OCI-LY3 (cell line): ENCODE data around the gene PRM3.

Experiments
- H2AFZ ChIP-seq: fragments of 200-600, 300-600 bp; shearing (Covaris generic); 2 replicates; pipeline ENCODE4 v1.6.0; 2014; ENCODE audit warnings: antibody characterized with exemption, low read depth, low read length
- H3K27ac ChIP-seq: fragments of 200-600, 300-600 bp; sonication (generic); 2 replicates; pipeline ENCODE4 v1.5.1; 2014; ENCODE audit warnings: mild to moderate bottlenecking, low read length, moderate library complexity, mixed read lengths
- H3K27me3 ChIP-seq: fragments of 200-600, 300-600 bp; sonication (generic); 2 replicates; pipeline ENCODE4 v1.6.1; 2014; ENCODE audit warnings: low read depth, low read length, mixed read lengths
- H3K36me3 ChIP-seq: fragments of 200-600, 300-600 bp; sonication (generic); replicated peaks from 2 replicates; pipeline ENCODE3; 2014; ENCODE audit warnings: low read depth, low read length, mixed read lengths
- H3K4me1 ChIP-seq: fragments of 300-600, 200-600 bp; sonication (generic); 2 replicates; pipeline ENCODE4 v1.6.1; 2014; ENCODE audit warnings: low read length, mixed read lengths
- H3K4me2 ChIP-seq: fragments of 200-600, 300-600 bp; sonication (generic); 2 replicates; pipeline ENCODE4 v1.6.1; 2014; ENCODE audit warnings: low read length, mixed read lengths
- H3K4me3 ChIP-seq: fragments of 300-600, 200-600 bp; sonication (generic); 2 replicates; pipeline ENCODE4 v1.5.1; 2014; ENCODE audit warnings: antibody characterized with exemption, mild to moderate bottlenecking, low read length, moderate library complexity
- H3K79me2 ChIP-seq: fragments of 300-600, 200-600 bp; shearing (Covaris generic); 2 replicates; pipeline ENCODE4 v1.6.1; 2014; ENCODE audit warnings: mild to moderate bottlenecking, low read length, mixed read lengths
- H3K9ac ChIP-seq: fragments of 300-600, 200-600 bp; shearing (Covaris generic); 2 replicates; pipeline ENCODE4 v1.6.0; 2014; ENCODE audit warnings: mild to moderate bottlenecking, low read length, moderate library complexity
- H3K9me3 ChIP-seq: fragments of 200-600, 300-600 bp; shearing (Covaris generic); 2 replicates; pipeline ENCODE4 v1.6.1; 2014; ENCODE audit warnings: low read length, mixed read lengths; ENCODE audit not compliant: insufficient read depth
- H4K20me1 ChIP-seq: fragments of 200-600, 300-600 bp; sonication (generic); 2 replicates; pipeline ENCODE4 v1.6.1; 2016; ENCODE audit warnings: low read length, mixed read lengths; ENCODE audit not compliant: insufficient read depth
- CTCF ChIP-seq: fragments of 200-600, 300-600 bp; sonication (generic); IDR thresholded peaks from 2 replicates; pipeline ENCODE4 v1.5.1; 2014; ENCODE audit warnings: antibody characterized with exemption, low read length, low read depth
- EZH2phosphoT487 ChIP-seq: fragments of 200-600 bp; shearing (Covaris generic); IDR thresholded peaks from 2 replicates; pipeline ENCODE4 v1.6.1; 2018; ENCODE audit warnings: antibody characterized with exemption, mixed run types, low read depth

Gene PRM3

GRCh38 chr16:11251525-11252481 is 21.6 kb downstream of the PRM3 start:
- TF ChIP-seq EZH2phosphoT487 = no peak
- no peak for TF ChIP-seq CTCF
- H3K79me2 ChIP-seq = peaks cover 28% of the 10 kb centered on the region
- H3K9me3 ChIP-seq = no peaks in the 10 kb centered on the region
- H3K27me3 ChIP-seq = no peaks in the 10 kb centered on the region
- H3K27ac ChIP-seq = no peak overlapping the region
- H3K36me3 ChIP-seq = peaks cover 39% of the 10 kb centered on the region
- H3K4me3 ChIP-seq = no peak overlapping the region
- no peak overlapping the region for H3K4me2 ChIP-seq
- H4K20me1 ChIP-seq = peaks cover 42% of the 10 kb centered on the region
- peaks cover 31% of the 10 kb centered on the region for H3K4me1 ChIP-seq
- no peak overlapping the region for H2AFZ ChIP-seq
- no peak overlapping the region for H3K9ac ChIP-seq

- peaks cover 39% of the 10 kb centered on the region for H3K36me3 ChIP-seq
- peaks cover 42% of the 10 kb centered on the region for H4K20me1 ChIP-seq
- no peak overlapping the region for H3K4me3 ChIP-seq
- H3K27ac ChIP-seq = no peak overlapping the region
- no peak overlapping the region for H3K9ac ChIP-seq
- H3K9me3 ChIP-seq = no peaks in the 10 kb centered on the region
- H3K79me2 ChIP-seq = peaks cover 28% of the 10 kb centered on the region
- TF ChIP-seq EZH2phosphoT487 (no peak), CTCF (no peak)
- H3K4me2 ChIP-seq = no peak overlapping the region
- no peaks in the 10 kb centered on the region for H3K27me3 ChIP-seq
- no peak overlapping the region for H2AFZ ChIP-seq
- peaks cover 39% of the 10 kb centered on the region for H3K4me1 ChIP-seq
Observed at GRCh38 chr16:11250786-11251524, 22.5 kb downstream of the PRM3 start.

- peaks cover 40% of the 10 kb centered on the region for H4K20me1 ChIP-seq
- no peak overlapping the region for H3K9ac ChIP-seq
- H3K4me1 ChIP-seq = peaks cover 46% of the 10 kb centered on the region
- H2AFZ ChIP-seq = no peak overlapping the region
- H3K27ac ChIP-seq = no peak overlapping the region
- no peak overlapping the region for H3K4me3 ChIP-seq
- H3K36me3 ChIP-seq = peaks cover 38% of the 10 kb centered on the region
- H3K79me2 ChIP-seq = peaks cover 21% of the 10 kb centered on the region
- no peaks in the 10 kb centered on the region for H3K27me3 ChIP-seq
- TF ChIP-seq CTCF = no peak
- TF ChIP-seq EZH2phosphoT487 = no peak
- H3K4me2 ChIP-seq = no peak overlapping the region
- no peaks in the 10 kb centered on the region for H3K9me3 ChIP-seq
Observed at GRCh38 chr16:11250091-11250785, 23.2 kb downstream of the PRM3 start.
